T-cell (primary cell): ENCODE measurements around the gene CARS2. TPM values are rescaled to one million over a fixed set of nuclear protein-coding genes. Genes with fewer than 3 reads are reported as not detected.

ENCODE experiments used
- ATAC-seq, 4 experiments: fragments of 200-7000 bp in 3 of 4; fragments of 150-1000 bp in 1 of 4; cut with Tn5 transposase; replicated peaks in 1 of 4; 1 replicate in 3 of 4; 2 replicates in 1 of 4; pipeline ENCODE4 v1.10.0; 2021; ENCODE audit warnings: moderate library complexity in 3 of 4, mild to moderate bottlenecking in 2 of 4, moderate number of reproducible peaks in 1 of 4
- CTCF ChIA-PET, 2 donors: fragments of 300-600 bp; sonication (Branson Sonifier 250); formaldehyde crosslinking; loops; one replicate each; lab custom pipeline; 2022; ENCODE audit warnings: antibody characterized with exemption in 2 of 2; lab: Charles Lee
- POLR2A ChIA-PET, 2 donors: fragments of 300-600 bp; sonication (Branson Sonifier 250); formaldehyde crosslinking; loops; one replicate each; lab custom pipeline; 2022; ENCODE audit warnings: antibody characterized with exemption in 2 of 2; lab: Charles Lee
- DNase-seq, 35 experiments: peaks; one replicate each; pipeline versions ENCODE4 v3.0.0 to v3.0.0-alpha.2; 2013 to 2023
- H3K27ac ChIP-seq: one replicate; pipeline ENCODE4 v1.5.1; 2013; ENCODE audit warnings: low read length
- H3K27me3 ChIP-seq, 2 experiments: replicated peaks in 1 of 2; 1 replicate in 1 of 2; 2 replicates in 1 of 2; pipeline versions ENCODE4 v1.6.1 to v1.7.0; 2013; ENCODE audit warnings: low read length in 1 of 2, mixed read lengths in 1 of 2; ENCODE audit not compliant: control insufficient read depth in 2 of 2, insufficient read depth in 2 of 2; ENCODE audit errors: extremely low read depth in 1 of 2
- H3K36me3 ChIP-seq, 2 donors: 1 replicate in 1 of 2; 2 replicates in 1 of 2; pipeline versions ENCODE4 v1.6.1 to v1.7.0; 2013; ENCODE audit warnings: low read length in 1 of 2; ENCODE audit not compliant: control insufficient read depth in 2 of 2, insufficient read depth in 1 of 2; ENCODE audit errors: extremely low read depth in 1 of 2
- H3K4me1 ChIP-seq, 2 experiments: 1 replicate in 1 of 2; 2 replicates in 1 of 2; pipeline versions ENCODE4 v1.6.1 to v1.7.0; 2013; ENCODE audit warnings: low read length in 2 of 2, mixed read lengths in 1 of 2; ENCODE audit not compliant: insufficient read depth in 2 of 2, control insufficient read depth in 1 of 2; ENCODE audit errors: extremely low read depth in 1 of 2
- H3K4me3 ChIP-seq, 2 donors: 1 replicate in 1 of 2; 2 replicates in 1 of 2; pipeline versions ENCODE4 v1.5.1 to v1.7.0; 2013; ENCODE audit warnings: mild to moderate bottlenecking in 2 of 2, low read length in 1 of 2, moderate library complexity in 1 of 2; ENCODE audit not compliant: control insufficient read depth in 1 of 2; ENCODE audit errors: extremely low read depth in 1 of 2
- H3K9me3 ChIP-seq: 2 replicates; pipeline ENCODE4 v1.7.0; 2013
- H3K27ac Mint-ChIP-seq, 2 donors: one replicate each; pipeline ENCODE4 v1.8.0; 2020 to 2021; ENCODE audit warnings: mild to moderate bottlenecking in 2 of 2, mixed read lengths in 2 of 2
- H3K27me3 Mint-ChIP-seq, 2 donors: one replicate each; pipeline ENCODE4 v1.8.0; 2021 to 2022; ENCODE audit warnings: mixed read lengths in 2 of 2
- H3K36me3 Mint-ChIP-seq: one replicate; pipeline ENCODE4 v1.8.0; 2021; ENCODE audit warnings: mixed read lengths
- H3K4me1 Mint-ChIP-seq, 3 donors: one replicate each; pipeline ENCODE4 v1.8.0; 2020 to 2022; ENCODE audit warnings: mixed read lengths in 3 of 3, mild to moderate bottlenecking in 1 of 3
- H3K4me3 Mint-ChIP-seq, 3 donors: one replicate each; pipeline ENCODE4 v1.8.0; 2020 to 2022; ENCODE audit warnings: mild to moderate bottlenecking in 3 of 3, mixed read lengths in 3 of 3, moderate library complexity in 3 of 3
- H3K9me3 Mint-ChIP-seq, 3 donors: one replicate each; pipeline ENCODE4 v1.8.0; 2020 to 2022; ENCODE audit warnings: mixed read lengths in 3 of 3
- WGBS: methylation state at CpG from one replicate; pipeline ENCODE4 v1.1.5; 2013; ENCODE audit warnings: missing lambda C conversion rate; ENCODE audit not compliant: insufficient coverage; 5-methylcytosine and 5-hydroxymethylcytosine counted together
- total RNA-seq, 35 experiments: library from RNA in 6 of 35; stranded (reverse) in 6 of 35; fragments of 120-200 nt in 1 of 35; gene quantifications; one replicate each; pipeline versions ENCODE4 v1.2.1 to v1.2.4 and lab custom pipeline; 2013 to 2026

Gene CARS2
- total RNA-seq, 5 donors from 2014 or later (not counting 1 experiment from before 2014, with no cell fraction given): 74.2 to 102 (median 85.4) TPM

GRCh38 chr13:110716247-110716515 is 10.3 kb upstream of the CARS2 start:
- CTCF ChIA-PET: interaction anchor here in 1 of 2 donors (1.0 kb wide), 1 partner anchor 178 kb away, joined by 3 read pairs; no protein-coding TSS in a partner anchor
- H3K27ac Mint-ChIP-seq: peak overlapping the region; percentile 67 to 98
- peaks cover 38 to 42% (median 40%) of the 10 kb centered on the region in 3 donors for H3K4me1 Mint-ChIP-seq
- no peaks in the 10 kb centered on the region for H3K27me3 Mint-ChIP-seq
- POLR2A ChIA-PET: no interaction called here
- Histone ChIP-seq H3K4me3 (peak overlapping the region; percentile 84 to 99), H3K9me3 (no peaks in the 10 kb centered on the region), H3K36me3 (peaks cover 0 to 22% of the 10 kb centered on the region in 2 donors), H3K27me3 (no peaks in the 10 kb centered on the region), H3K4me1 (peaks cover 10 to 36% of the 10 kb centered on the region in 2 experiments), H3K27ac (peak overlapping the region; percentile 49)
- WGBS: 0% methylated on average over 9 of the region's 12 CpGs
- ATAC-seq (no peak), DNase-seq (no peak)
- H3K9me3 Mint-ChIP-seq: no peaks in the 10 kb centered on the region
- H3K36me3 Mint-ChIP-seq: peaks cover 11% of the 10 kb centered on the region
- peak overlapping the region; percentile 98 for H3K4me3 Mint-ChIP-seq

DNA sequence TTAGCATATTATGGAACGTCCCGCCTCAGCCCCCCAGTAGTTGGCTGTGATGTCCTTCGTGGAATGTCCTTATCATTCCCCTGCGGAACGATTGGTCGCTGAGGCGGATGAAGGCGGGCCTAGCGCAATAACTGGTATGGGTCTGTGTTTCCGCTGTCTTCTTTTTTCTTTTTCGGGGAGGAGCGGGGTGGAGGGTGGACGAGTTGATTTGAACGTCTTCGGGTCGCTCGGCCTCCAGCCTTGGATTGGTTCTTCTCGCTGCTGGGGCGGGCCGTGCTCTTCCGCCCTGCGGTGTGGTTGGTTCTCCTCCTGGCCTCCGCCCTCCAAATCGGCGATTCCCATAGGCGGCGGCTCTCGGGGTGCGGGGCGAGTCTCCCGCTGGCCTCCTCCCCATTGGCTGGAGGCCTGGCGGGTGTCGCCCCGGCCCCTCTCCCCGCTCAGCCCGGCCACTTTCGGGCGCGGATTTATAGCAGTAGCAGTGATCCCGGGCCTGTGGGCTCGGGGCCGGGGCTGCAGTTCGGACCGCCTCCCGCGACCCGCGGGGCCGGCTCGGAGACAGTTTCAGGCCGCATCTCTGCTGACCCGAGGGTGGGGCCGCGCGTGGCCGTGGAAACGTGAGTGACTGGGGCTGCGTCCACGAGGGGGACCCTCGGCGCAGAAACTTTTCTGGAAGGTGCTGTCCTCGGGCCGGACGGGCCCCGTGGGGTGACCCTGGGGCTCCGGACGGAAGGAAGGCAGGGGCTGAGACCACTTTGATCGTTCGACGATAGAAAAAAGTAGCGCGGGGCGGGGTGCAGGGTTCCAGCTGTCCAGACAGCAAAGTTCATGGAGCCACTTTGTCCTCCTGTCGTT is 9.7 kb upstream of the CARS2 start:
- peaks cover 11% of the 10 kb centered on the region for H3K36me3 Mint-ChIP-seq
- peaks cover 10 to 38% of the 10 kb centered on the region in 2 experiments for H3K4me1 ChIP-seq
- H3K4me1 Mint-ChIP-seq: peaks cover 40 to 43% (median 42%) of the 10 kb centered on the region in 3 donors
- CTCF ChIA-PET: interaction anchor here in 1 of 2 donors (0.8 to 1.1 kb wide), 2 partner anchors 32 to 34 kb away, joined by 5 read pairs; no protein-coding TSS in a partner anchor
- H3K27me3 ChIP-seq: no peaks in the 10 kb centered on the region
- peak overlapping the region; percentile 49 for H3K27ac ChIP-seq
- ATAC-seq (peak; percentile 58 to 64 (median 63)), DNase-seq (peak; percentile 86 to 99 (median 97))
- no peaks in the 10 kb centered on the region for H3K9me3 Mint-ChIP-seq
- peak overlapping the region; percentile 98 for H3K27ac Mint-ChIP-seq
- WGBS: under 1% methylated on average over 71 of the region's 74 CpGs
- H3K4me3 ChIP-seq: peak overlapping the region; percentile 99 to 100
- peaks cover 0 to 17% of the 10 kb centered on the region in 2 donors for H3K36me3 ChIP-seq
- POLR2A ChIA-PET: interaction anchor here in 1 of 2 donors (0.7 to 1.1 kb wide), 4 partner anchors 11 to 1857 kb away, joined by 3 to 7 read pairs (median 4); no protein-coding TSS in a partner anchor
- H3K27me3 Mint-ChIP-seq: no peaks in the 10 kb centered on the region
- peak overlapping the region; percentile 98 for H3K4me3 Mint-ChIP-seq
- H3K9me3 ChIP-seq: no peaks in the 10 kb centered on the region

GRCh38 chr13:110714797-110715394 is 9.0 kb upstream of the CARS2 start:
- Histone ChIP-seq H3K27me3 (no peaks in the 10 kb centered on the region), H3K27ac (peak overlapping the region; percentile 77), H3K4me3 (peak overlapping the region; percentile 99 to 100), H3K4me1 (peaks cover 10 to 38% of the 10 kb centered on the region in 2 experiments), H3K36me3 (peaks cover 0 to 10% of the 10 kb centered on the region in 2 donors), H3K9me3 (no peaks in the 10 kb centered on the region)
- H3K4me3 Mint-ChIP-seq: peak overlapping the region; percentile 98
- ATAC-seq (no peak), DNase-seq (peak in 30 of 35 experiments; percentile 16 to 65 (median 38))
- ChIA-PET CTCF (interaction anchor here (0.6 to 1.1 kb wide), 4 partner anchors 31 to 195 kb away, joined by 3 to 6 read pairs (median 5); no protein-coding TSS in a partner anchor), POLR2A (interaction anchor here in 1 of 2 donors (0.7 to 1.1 kb wide), 4 partner anchors 11 to 1858 kb away, joined by 3 to 7 read pairs (median 4); no protein-coding TSS in a partner anchor)
- peaks cover 37 to 41% (median 39%) of the 10 kb centered on the region in 3 donors for H3K4me1 Mint-ChIP-seq
- WGBS: under 1% methylated on average over 48 of the region's 49 CpGs
- peak overlapping the region; percentile 98 for H3K27ac Mint-ChIP-seq
- H3K9me3 Mint-ChIP-seq: no peaks in the 10 kb centered on the region
- no peaks in the 10 kb centered on the region for H3K27me3 Mint-ChIP-seq
- peaks cover 9% of the 10 kb centered on the region for H3K36me3 Mint-ChIP-seq

GRCh38 chr13:110713981-110714796 is 8.3 kb upstream of the CARS2 start:
- peak; percentile 57 to 87 (median 79) for DNase-seq
- peak overlapping the region; percentile 77 for H3K27ac ChIP-seq
- Mint-ChIP-seq H3K4me3 (peak overlapping the region; percentile 98), H3K9me3 (no peaks in the 10 kb centered on the region), H3K27ac (peak overlapping the region; percentile 91 to 98), H3K36me3 (peaks cover 4% of the 10 kb centered on the region), H3K4me1 (peaks cover 30 to 36% (median 33%) of the 10 kb centered on the region in 3 donors), H3K27me3 (no peaks in the 10 kb centered on the region)
- H3K27me3 ChIP-seq: no peaks in the 10 kb centered on the region
- under 1% methylated on average over 84 of the region's 86 CpGs for WGBS
- peak; percentile 5 to 7 (median 6) for ATAC-seq
- CTCF ChIA-PET: interaction anchor here (0.6 to 1.1 kb wide), 2 partner anchors 31 to 195 kb away, joined by 5 to 6 read pairs; no protein-coding TSS in a partner anchor
- peaks cover 0 to 3% of the 10 kb centered on the region in 2 donors for H3K36me3 ChIP-seq
- POLR2A ChIA-PET: interaction anchor here in 1 of 2 donors (0.5 kb wide), 1 partner anchor 8 kb away, joined by 3 read pairs; no protein-coding TSS in a partner anchor
- no peaks in the 10 kb centered on the region for H3K9me3 ChIP-seq
- H3K4me1 ChIP-seq: peaks cover 10 to 38% of the 10 kb centered on the region in 2 experiments
- H3K4me3 ChIP-seq: peak overlapping the region; percentile 99 to 100

- no peaks in the 10 kb centered on the region for H3K36me3 ChIP-seq
- Mint-ChIP-seq H3K4me3 (peak within 1 kb of the TSS; percentile 98), H3K36me3 (no peaks in the 10 kb centered on the region), H3K4me1 (peaks cover 29 to 33% (median 32%) of the 10 kb centered on the region in 3 donors), H3K9me3 (no peaks in the 10 kb centered on the region), H3K27ac (peak within 1 kb of the TSS; percentile 97 to 98), H3K27me3 (no peaks in the 10 kb centered on the region)
- peak within 1 kb of the TSS; percentile 99 for H3K27ac ChIP-seq
- no peaks in the 10 kb centered on the region for H3K9me3 ChIP-seq
- ATAC-seq: no peak
- H3K4me3 ChIP-seq: peak within 1 kb of the TSS; percentile 99 to 100
- ChIA-PET POLR2A (interaction anchor here in 1 of 2 donors (0.5 kb wide), 1 partner anchor 9 kb away, joined by 3 read pairs; no protein-coding TSS in a partner anchor), CTCF (no interaction called here)
- H3K4me1 ChIP-seq: peaks cover 10 to 33% of the 10 kb centered on the region in 2 experiments
- WGBS: 0% methylated on average over 45 of the region's 45 CpGs
- no peak for DNase-seq
- no peaks in the 10 kb centered on the region for H3K27me3 ChIP-seq
These were observed 7.7 kb upstream of the CARS2 start, which contains the start of gene ING1 for GRCh38 chr13:110713642-110713952. Gene ING1 (plus strand): TSS chr13:110713700. CDS start chr13:110714150, 450 bp downstream.
